AG08395 (cell line): ENCODE results near the gene TENM4.
A peak's percentile ranks its signal among the peaks of the same experiment; 100 is the strongest.

Source experiments
- DNase-seq: peaks from one replicate; pipeline ENCODE4 v3.0.0; 2012; ENCODE audit warnings: mixed read lengths, low spot score

Gene TENM4

GRCh38 chr11:79418241-79418640 is 22.6 kb downstream of the TENM4 start:
- no peak for DNase-seq

GRCh38 chr11:79417069-79417920 is 23.5 kb downstream of the TENM4 start:
- DNase-seq = no peak

DNA sequence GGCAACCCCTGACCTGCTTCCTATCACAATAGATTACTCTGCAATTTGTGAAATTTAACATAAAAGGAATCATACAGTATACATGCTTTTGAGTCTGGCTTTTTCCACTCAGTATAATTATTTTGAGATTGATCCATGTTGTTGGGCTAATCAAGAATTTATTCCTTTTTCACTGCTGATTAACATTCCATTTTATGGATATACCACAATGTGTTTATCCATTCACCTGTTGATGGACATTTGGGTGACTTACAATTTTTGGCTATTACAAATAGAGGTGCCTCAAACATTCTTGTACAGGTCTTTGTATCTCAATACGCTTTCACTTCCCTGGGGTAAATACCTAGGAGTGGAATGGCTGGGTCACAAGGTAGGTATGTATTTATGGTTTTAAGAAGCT is 24.9 kb downstream of the TENM4 start:
- no peak for DNase-seq

GRCh38 chr11:79415411-79415810 is 25.4 kb downstream of the TENM4 start:
- no peak for DNase-seq

GRCh38 chr11:79414644-79415317 is 26.0 kb downstream of the TENM4 start:
- DNase-seq = peak; percentile 71

GRCh38 chr11:79414041-79414440 is 26.8 kb downstream of the TENM4 start:
- DNase-seq = no peak

DNA sequence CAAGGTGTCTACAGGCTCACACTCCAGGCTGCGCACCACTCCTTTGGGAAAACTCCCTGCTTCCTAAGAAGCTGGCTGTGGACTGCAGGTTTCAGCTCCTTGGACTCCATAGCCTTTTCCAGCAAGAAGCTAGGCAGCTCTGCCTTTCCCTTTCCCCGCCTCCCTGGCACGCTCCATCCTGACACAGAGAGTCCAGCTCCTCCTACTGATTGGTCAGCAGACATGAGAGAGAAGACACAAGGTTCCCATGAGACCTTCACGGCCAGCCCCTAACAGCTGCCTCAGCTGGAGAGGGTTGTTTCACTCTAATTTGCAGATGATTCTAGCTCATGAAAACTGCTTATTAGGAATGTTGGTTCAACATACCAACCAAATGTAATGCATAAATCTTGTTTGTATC is 27.6 kb downstream of the TENM4 start:
- peak; percentile 97 for DNase-seq

- DNase-seq = no peak
Observed at GRCh38 chr11:79412761-79413160, 28.1 kb downstream of the TENM4 start.

DNA sequence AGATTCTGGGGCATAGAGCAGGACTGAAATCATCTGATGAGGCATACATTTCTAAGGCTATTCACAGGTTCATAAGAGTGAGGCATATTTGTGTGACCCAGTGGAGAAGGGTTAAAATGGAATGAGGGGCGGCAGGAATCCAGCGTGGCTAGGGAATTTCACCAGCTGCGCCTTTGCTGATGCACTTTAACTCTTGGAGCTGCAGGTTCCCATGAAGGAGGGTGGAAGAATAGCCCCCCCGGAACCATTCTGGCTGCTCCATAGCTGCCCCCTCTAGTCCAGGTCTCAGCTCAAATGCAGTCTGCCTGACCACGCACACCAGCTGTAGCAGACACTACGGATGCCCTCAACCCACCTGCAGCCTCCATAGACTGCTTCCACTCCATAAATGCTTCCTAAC is 31.5 kb downstream of the TENM4 start:
- DNase-seq = no peak

- no peak for DNase-seq
Observed at GRCh38 chr11:79406376-79406775, 34.5 kb downstream of the TENM4 start.

- DNase-seq = no peak
Observed at GRCh38 chr11:79404806-79405205, 36.0 kb downstream of the TENM4 start.

- DNase-seq = no peak
Observed at GRCh38 chr11:79404325-79404724, 36.5 kb downstream of the TENM4 start.

DNA sequence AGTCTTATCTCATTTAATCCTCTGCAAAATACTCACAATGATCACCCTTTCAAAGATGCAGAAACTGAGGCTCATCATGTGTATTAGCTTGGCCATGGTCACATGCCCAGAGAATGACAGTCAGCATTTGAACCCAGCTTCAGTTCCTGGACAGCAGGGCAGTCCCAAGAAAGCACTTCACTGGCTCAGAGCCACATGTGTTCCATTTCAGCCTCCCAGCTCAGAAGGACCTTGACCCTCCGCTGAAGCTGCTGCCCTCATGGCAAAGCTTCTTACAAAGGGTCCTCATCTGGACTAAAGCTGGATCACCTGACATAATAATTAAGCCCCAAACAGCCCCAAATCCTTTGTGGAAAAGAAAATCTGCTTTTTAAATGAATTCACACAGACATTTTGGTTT is 37.0 kb downstream of the TENM4 start:
- no peak for DNase-seq

- no peak for DNase-seq
Observed at GRCh38 chr11:79402912-79403311, 37.9 kb downstream of the TENM4 start.

- peak; percentile 57 for DNase-seq
Observed at GRCh38 chr11:79400717-79401330, 40.0 kb downstream of the TENM4 start.

DNA sequence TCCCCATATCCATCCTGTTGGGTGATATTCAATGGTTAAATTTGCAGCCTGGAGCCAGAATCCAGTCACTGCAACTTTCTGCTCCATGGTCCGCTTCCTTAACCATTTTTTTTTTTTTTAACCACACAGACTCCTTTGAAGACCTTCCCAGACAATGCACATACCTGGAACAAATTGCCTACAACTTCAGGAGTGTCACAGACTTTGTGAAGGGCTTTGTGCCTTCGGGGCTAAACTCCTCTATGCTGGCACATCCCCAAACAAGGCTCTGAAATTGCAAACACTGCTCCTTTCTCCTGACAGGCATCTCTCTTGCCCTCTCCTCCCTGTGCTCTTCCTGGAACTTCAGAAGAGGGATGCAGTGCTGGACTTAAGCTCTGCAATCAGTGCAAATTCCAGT is 40.6 kb downstream of the TENM4 start:
- DNase-seq = no peak

DNA sequence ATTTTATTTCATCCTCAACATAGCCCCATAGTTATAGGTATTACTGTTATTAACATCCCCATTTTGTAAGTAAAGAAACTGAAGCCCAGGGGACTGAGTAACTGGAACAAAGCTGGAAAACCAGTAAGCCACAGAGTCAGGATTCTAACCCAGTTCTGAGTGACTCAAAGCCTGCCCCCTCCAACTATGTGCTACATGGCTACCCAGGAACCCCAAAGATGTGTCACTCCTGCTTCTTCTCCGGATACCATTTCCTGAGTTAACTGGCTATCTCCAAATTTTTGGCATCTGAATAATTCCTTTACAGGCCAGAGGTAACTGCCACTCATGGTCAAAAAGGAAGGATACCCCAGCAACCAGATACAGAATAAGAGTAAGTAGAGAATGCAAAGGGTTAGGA is 43.6 kb downstream of the TENM4 start:
- DNase-seq = peak; percentile 54

- DNase-seq = no peak
Observed at GRCh38 chr11:79396674-79397073, 44.2 kb downstream of the TENM4 start.

DNA sequence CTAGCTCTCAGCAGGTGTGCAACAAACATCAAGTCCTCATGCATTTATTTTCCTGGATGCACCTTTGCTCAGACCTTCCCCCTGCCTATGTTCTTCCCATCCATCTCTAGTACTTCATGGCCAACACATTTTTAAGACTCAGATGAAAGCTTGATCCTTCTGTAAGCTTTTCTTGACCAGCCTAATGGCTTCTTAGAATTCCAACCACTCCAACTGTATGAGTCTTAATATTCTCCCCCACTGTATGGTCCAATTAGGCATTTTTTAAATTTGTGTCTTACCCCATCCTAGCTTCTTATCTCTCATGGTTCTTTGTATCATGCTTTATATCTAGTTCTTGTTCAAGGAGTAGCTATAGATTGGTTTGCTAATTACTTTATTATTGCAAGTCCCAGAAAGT is 44.8 kb downstream of the TENM4 start:
- DNase-seq = no peak

- no peak for DNase-seq
Observed at GRCh38 chr11:79393362-79394043, 47.3 kb downstream of the TENM4 start.

DNA sequence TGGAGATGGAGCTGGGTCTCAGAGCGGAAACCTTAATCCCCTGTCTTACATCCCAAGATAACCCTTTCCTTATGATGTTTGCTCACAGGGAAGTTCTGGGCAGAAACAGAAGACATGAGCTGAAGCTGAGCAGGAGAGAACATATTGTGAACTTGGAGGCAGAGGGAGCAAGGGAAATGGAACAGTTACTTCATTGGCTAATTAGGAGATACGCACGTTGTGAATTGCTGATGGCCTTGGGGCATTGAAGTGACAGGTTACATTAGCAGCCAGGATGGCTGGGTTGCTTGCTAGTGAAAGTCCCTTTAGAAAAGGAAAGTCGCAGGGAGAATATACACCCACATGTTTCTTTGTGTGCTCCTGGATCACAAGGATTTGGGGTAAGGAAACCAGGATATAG is 48.7 kb downstream of the TENM4 start:
- DNase-seq = no peak

- no peak for DNase-seq
Observed at GRCh38 chr11:79390923-79391322, 49.9 kb downstream of the TENM4 start.

- no peak for DNase-seq
Observed at GRCh38 chr11:79390477-79390876, 50.4 kb downstream of the TENM4 start.
